LoVo (cell line): Measurements from ENCODE around the gene ZKSCAN2.
A peak's percentile ranks its signal among the peaks of the same experiment; 100 is the strongest.

Experiments used
- DNase-seq: peaks from one replicate; pipeline ENCODE4 v3.0.0-alpha.2; 2016; ENCODE audit warnings: low spot score

ZKSCAN2 gene

GRCh38 chr16:25257470-25257955 is at the start of gene ZKSCAN2:
ZKSCAN2 (minus strand) TSS chr16:25257845; CDS start chr16:25257127, 718 bp downstream.
- DNase-seq = peak; percentile 90

- DNase-seq = no peak
Observed at GRCh38 chr16:25299792-25300590, 42.3 kb upstream of the ZKSCAN2 start.

GRCh38 chr16:25298165-25298872 is 40.7 kb upstream of the ZKSCAN2 start:
- DNase-seq = no peak

- DNase-seq = no peak
Observed at GRCh38 chr16:25297151-25297787, 39.6 kb upstream of the ZKSCAN2 start.

- DNase-seq = no peak
Observed at GRCh38 chr16:25291580-25291979, 33.9 kb upstream of the ZKSCAN2 start.

GRCh38 chr16:25289466-25289865 is 31.8 kb upstream of the ZKSCAN2 start:
- DNase-seq = no peak

- DNase-seq = no peak
Observed at GRCh38 chr16:25279491-25279890, 21.8 kb upstream of the ZKSCAN2 start.

GRCh38 chr16:25271421-25271820 is 13.8 kb upstream of the ZKSCAN2 start:
- no peak for DNase-seq

- no peak for DNase-seq
Observed at GRCh38 chr16:25270577-25270976, 12.9 kb upstream of the ZKSCAN2 start.

- no peak for DNase-seq
Observed at GRCh38 chr16:25269879-25270278, 12.2 kb upstream of the ZKSCAN2 start.

GRCh38 chr16:25265968-25266367 is 8.3 kb upstream of the ZKSCAN2 start:
- DNase-seq = no peak

- no peak for DNase-seq
Observed at GRCh38 chr16:25264597-25264996, 7.0 kb upstream of the ZKSCAN2 start.

- DNase-seq = no peak
Observed at GRCh38 chr16:25260416-25260815, 2.8 kb upstream of the ZKSCAN2 start.

GRCh38 chr16:25258861-25259179 is 1.2 kb upstream of the ZKSCAN2 start:
- no peak for DNase-seq

- DNase-seq = peak; percentile 88
Observed at GRCh38 chr16:25257956-25258860, 563 bp upstream of the ZKSCAN2 start.

GRCh38 chr16:25256695-25257469 is 763 bp downstream of the ZKSCAN2 start:
- no peak for DNase-seq

GRCh38 chr16:25253322-25253721 is 4.3 kb downstream of the ZKSCAN2 start:
- DNase-seq = no peak

- DNase-seq = no peak
Observed at GRCh38 chr16:25250467-25250866, 7.2 kb downstream of the ZKSCAN2 start.

GRCh38 chr16:25235991-25236390 is 21.7 kb downstream of the ZKSCAN2 start:
- DNase-seq = no peak

GRCh38 chr16:25228372-25228771 is 29.3 kb downstream of the ZKSCAN2 start:
- no peak for DNase-seq

GRCh38 chr16:25224731-25225319 is 32.8 kb downstream of the ZKSCAN2 start:
- DNase-seq = no peak
